Trophoblast cell (in vitro differentiated cells and primary cell): ENCODE measurements around the gene DNAJC5G. TPM values are rescaled to one million over a fixed set of nuclear protein-coding genes. Genes with fewer than 3 reads are reported as not detected.

Source experiments
- DNase-seq, 2 donors: peaks; one replicate each; pipeline ENCODE4 v3.0.0-alpha.2; 2016
- H2AFZ ChIP-seq: 2 replicates; pipeline ENCODE4 v1.6.1; 2013; ENCODE audit warnings: low read length, moderate library complexity, mild to moderate bottlenecking; ENCODE audit not compliant: insufficient read depth, poor library complexity
- H2AK5ac ChIP-seq: 2 replicates; pipeline ENCODE4 v1.6.1; 2013; ENCODE audit warnings: mild to moderate bottlenecking, low read length
- H2BK120ac ChIP-seq: 2 replicates; pipeline ENCODE4 v1.6.1; 2013; ENCODE audit warnings: low read length, mild to moderate bottlenecking, moderate library complexity; ENCODE audit not compliant: insufficient read depth, poor library complexity
- H2BK12ac ChIP-seq: 2 replicates; pipeline ENCODE4 v1.6.1; 2013; ENCODE audit warnings: mild to moderate bottlenecking, low read length, moderate library complexity
- H2BK5ac ChIP-seq: 2 replicates; pipeline ENCODE4 v1.6.1; 2013; ENCODE audit warnings: low read length, low read depth, moderate library complexity, mild to moderate bottlenecking; ENCODE audit not compliant: poor library complexity
- H3K14ac ChIP-seq: 2 replicates; pipeline ENCODE4 v1.6.1; 2013; ENCODE audit warnings: mild to moderate bottlenecking, low read length
- H3K18ac ChIP-seq: 2 replicates; pipeline ENCODE4 v1.6.1; 2013; ENCODE audit warnings: mild to moderate bottlenecking, low read length
- H3K23ac ChIP-seq: 2 replicates; pipeline ENCODE4 v1.6.1; 2013; ENCODE audit warnings: low read length
- H3K27ac ChIP-seq: 2 replicates; pipeline ENCODE4 v1.5.1; 2013; ENCODE audit warnings: low read depth, mild to moderate bottlenecking, inconsistent platforms, low read length, moderate library complexity
- H3K27me3 ChIP-seq: 2 replicates; pipeline ENCODE4 v1.6.1; 2013; ENCODE audit warnings: inconsistent platforms, mild to moderate bottlenecking, low read length, moderate library complexity; ENCODE audit not compliant: insufficient read depth
- H3K36me3 ChIP-seq, 2 experiments: 1 replicate in 1 of 2; 2 replicates in 1 of 2; pipeline ENCODE4 v1.6.1; 2013; ENCODE audit warnings: low read length in 2 of 2, mild to moderate bottlenecking in 2 of 2, moderate library complexity in 1 of 2; ENCODE audit not compliant: insufficient read depth in 2 of 2, control insufficient read depth in 1 of 2
- H3K4ac ChIP-seq: 2 replicates; pipeline ENCODE4 v1.6.1; 2013; ENCODE audit warnings: low read depth, mild to moderate bottlenecking, low read length, moderate library complexity
- H3K4me1 ChIP-seq, 2 experiments: 1 replicate in 1 of 2; 2 replicates in 1 of 2; pipeline ENCODE4 v1.6.1; 2013; ENCODE audit warnings: low read length in 2 of 2, mild to moderate bottlenecking in 2 of 2, moderate library complexity in 1 of 2; ENCODE audit not compliant: insufficient read depth in 2 of 2, control insufficient read depth in 1 of 2
- H3K4me2 ChIP-seq: 2 replicates; pipeline ENCODE4 v1.6.1; 2013; ENCODE audit warnings: inconsistent platforms, mild to moderate bottlenecking, low read length, moderate library complexity
- H3K4me3 ChIP-seq: 2 replicates; pipeline ENCODE4 v1.5.1; 2013; ENCODE audit warnings: mild to moderate bottlenecking, low read depth, low read length, inconsistent platforms
- H3K79me1 ChIP-seq: one replicate; pipeline ENCODE4 v1.6.1; 2013; ENCODE audit warnings: low read length
- H3K79me2 ChIP-seq: 2 replicates; pipeline ENCODE4 v1.6.1; 2013; ENCODE audit warnings: low read length, mild to moderate bottlenecking; ENCODE audit not compliant: control insufficient read depth, insufficient read depth, poor library complexity
- H3K9ac ChIP-seq: 2 replicates; pipeline ENCODE4 v1.6.1; 2013; ENCODE audit warnings: mild to moderate bottlenecking, low read length
- H3K9me3 ChIP-seq: 2 replicates; pipeline ENCODE4 v1.6.1; 2013; ENCODE audit warnings: low read depth, mild to moderate bottlenecking, control low read depth, inconsistent platforms, low read length; ENCODE audit not compliant: insufficient read depth
- H4K12ac ChIP-seq: 2 replicates; pipeline ENCODE4 v1.6.1; 2013; ENCODE audit warnings: low read depth, mild to moderate bottlenecking, low read length, moderate library complexity
- H4K8ac ChIP-seq: 2 replicates; pipeline ENCODE4 v1.6.1; 2013; ENCODE audit warnings: low read depth, mild to moderate bottlenecking, low read length, moderate library complexity
- H4K91ac ChIP-seq: one replicate; pipeline ENCODE4 v1.6.1; 2013; ENCODE audit warnings: low read depth, mild to moderate bottlenecking, low read length, moderate library complexity
- WGBS: extraction: QIAGEN DNeasy Blood & Tissue Kit; methylation state at CpG from one replicate; pipeline ENCODE4 v1.1.7; 2013; ENCODE audit warnings: missing lambda C conversion rate; ENCODE audit not compliant: insufficient read length, insufficient coverage; ENCODE audit errors: extremely low coverage; 5-methylcytosine and 5-hydroxymethylcytosine counted together
- polyA plus RNA-seq: library from polyadenylated mRNA; stranded (reverse); fragments of 200-250 nt; gene quantifications from 2 replicates; pipeline ENCODE4 v1.2.3, GENCODE V29; 2013

DNAJC5G gene, protein sequence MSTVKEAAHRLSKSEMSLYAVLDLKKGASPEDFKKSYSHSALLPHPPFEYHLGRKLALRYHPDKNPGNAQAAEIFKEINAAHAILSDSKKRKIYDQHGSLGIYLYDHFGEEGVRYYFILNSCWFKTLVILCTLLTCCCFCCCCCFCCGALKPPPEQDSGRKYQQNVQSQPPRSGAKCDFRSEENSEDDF
- polyA plus RNA-seq, result not detected in 2 replicates

DNA sequence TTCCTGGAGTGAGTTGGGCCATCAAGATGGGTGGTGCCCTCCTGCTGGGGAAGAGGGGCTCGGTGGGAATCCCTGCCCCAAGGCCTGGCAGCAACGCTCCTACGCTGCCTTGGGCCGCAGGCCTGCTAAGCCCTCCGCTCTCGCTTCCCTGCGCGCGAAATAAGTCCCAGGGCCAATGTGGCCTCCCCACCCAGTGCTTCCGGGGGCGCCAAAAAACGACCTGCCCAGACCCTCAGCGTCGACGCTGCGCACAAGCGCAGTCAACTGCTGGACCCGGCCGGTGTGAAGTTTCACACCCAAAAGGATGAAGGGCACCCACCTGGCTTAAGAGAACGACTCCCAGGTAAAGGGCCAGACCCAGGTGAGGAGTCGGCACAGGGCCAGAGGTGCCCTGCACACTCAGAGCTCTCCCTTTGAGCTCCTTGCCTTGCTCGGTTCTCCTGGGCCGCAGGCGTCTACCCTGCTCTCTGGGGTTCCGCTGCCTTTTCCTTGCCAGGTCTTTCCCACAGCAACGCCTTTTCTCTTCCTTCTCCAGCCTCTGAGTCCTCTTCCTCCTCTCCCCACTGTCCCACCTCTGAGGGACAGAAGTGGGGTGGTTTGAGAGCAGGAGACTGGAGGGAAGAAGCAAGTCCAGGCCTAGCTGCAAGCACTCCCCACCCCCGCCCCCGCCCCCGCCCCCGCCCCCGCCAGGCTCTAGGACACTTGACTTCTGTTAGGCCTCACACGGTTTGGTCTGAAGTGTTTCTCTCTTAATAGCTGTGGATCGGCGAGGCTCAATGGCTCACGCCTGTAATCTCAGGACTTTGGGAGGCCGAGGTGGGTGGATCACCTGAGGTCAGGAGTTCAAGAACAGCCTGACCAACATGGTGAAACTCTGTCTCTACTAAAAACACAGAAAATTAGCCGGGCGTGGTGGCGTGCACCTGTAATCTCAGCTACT is at the start of gene DNAJC5G:
Gene DNAJC5G, plus strand, starts transcription at position 223 of the 940 bp plus-strand sequence. CDS start 1,296 bp downstream, outside the sequence.
- Histone ChIP-seq H3K4me3 (no peak within 1 kb of the TSS), H4K8ac (no peak within 1 kb of the TSS), H3K14ac (no peak within 1 kb of the TSS), H2BK12ac (no peak within 1 kb of the TSS), H2BK120ac (no peak within 1 kb of the TSS), H3K36me3 (no peaks in the 10 kb centered on the region), H2AFZ (no peak within 1 kb of the TSS), H3K79me2 (no peaks in the 10 kb centered on the region), H3K9me3 (no peaks in the 10 kb centered on the region), H3K18ac (no peak within 1 kb of the TSS), H3K4ac (no peak within 1 kb of the TSS), H3K79me1 (no peaks in the 10 kb centered on the region), H2AK5ac (no peak within 1 kb of the TSS), H3K27ac (no peak within 1 kb of the TSS), H2BK5ac (no peak within 1 kb of the TSS), H3K27me3 (no peaks in the 10 kb centered on the region), H3K23ac (no peak within 1 kb of the TSS), H4K12ac (no peak within 1 kb of the TSS), H3K4me1 (no peaks in the 10 kb centered on the region), H4K91ac (no peak within 1 kb of the TSS), H3K4me2 (no peak within 1 kb of the TSS), H3K9ac (no peak within 1 kb of the TSS)
- WGBS, result no CpG with 5 or more reads among the region's 39 CpGs
- no peak for DNase-seq

DNA sequence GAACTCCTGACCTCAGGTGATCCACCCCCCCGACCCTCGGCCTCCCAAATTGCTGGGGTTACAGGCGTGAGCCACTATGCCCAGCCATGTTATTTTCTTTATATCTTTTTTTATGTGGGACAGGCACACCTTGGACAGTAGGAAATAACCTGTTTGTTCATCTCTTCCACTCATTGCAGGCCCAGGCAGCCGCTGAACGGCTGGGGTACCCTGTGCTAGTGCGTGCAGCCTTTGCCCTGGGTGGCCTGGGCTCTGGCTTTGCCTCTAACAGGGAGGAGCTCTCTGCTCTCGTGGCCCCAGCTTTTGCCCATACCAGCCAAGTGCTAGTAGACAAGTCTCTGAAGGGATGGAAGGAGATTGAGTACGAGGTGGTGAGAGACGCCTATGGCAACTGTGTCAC is 49.7 kb upstream of the DNAJC5G start:
- Histone ChIP-seq H3K4me3 (no peak overlapping the region), H4K8ac (no peak overlapping the region), H3K14ac (no peak overlapping the region), H2AFZ (no peak overlapping the region), H3K4me2 (no peak overlapping the region), H4K12ac (no peak overlapping the region), H3K23ac (no peak overlapping the region), H2AK5ac (no peak overlapping the region), H3K27me3 (no peaks in the 10 kb centered on the region), H2BK120ac (no peak overlapping the region), H3K79me1 (no peaks in the 10 kb centered on the region), H3K36me3 (peaks cover 60 to 70% of the 10 kb centered on the region in 2 experiments), H3K9me3 (no peaks in the 10 kb centered on the region), H3K27ac (no peak overlapping the region), H4K91ac (no peak overlapping the region), H3K4me1 (no peaks in the 10 kb centered on the region), H3K4ac (no peak overlapping the region), H3K79me2 (no peaks in the 10 kb centered on the region), H2BK5ac (no peak overlapping the region), H3K18ac (no peak overlapping the region), H3K9ac (no peak overlapping the region), H2BK12ac (no peak overlapping the region)
- WGBS, result no CpG with 5 or more reads among the region's 9 CpGs
- DNase-seq, result no peak

- H3K9me3 ChIP-seq, result peaks cover 1% of the 10 kb centered on the region
- no peak overlapping the region for H3K4ac ChIP-seq
- no peak for DNase-seq
- no peak overlapping the region for H4K8ac ChIP-seq
- H3K79me2 ChIP-seq, result no peaks in the 10 kb centered on the region
- H2BK5ac ChIP-seq, result no peak overlapping the region
- H2AFZ ChIP-seq, result no peak overlapping the region
- H2AK5ac ChIP-seq, result no peak overlapping the region
- no peak overlapping the region for H3K9ac ChIP-seq
- no peak overlapping the region for H4K12ac ChIP-seq
- no peaks in the 10 kb centered on the region for H3K4me1 ChIP-seq
- no peak overlapping the region for H3K27ac ChIP-seq
- no peak overlapping the region for H4K91ac ChIP-seq
- no peak overlapping the region for H2BK120ac ChIP-seq
- peaks cover 64 to 74% of the 10 kb centered on the region in 2 experiments for H3K36me3 ChIP-seq
- no peak overlapping the region for H3K23ac ChIP-seq
- no CpG with 5 or more reads among the region's 2 CpGs for WGBS
- H3K79me1 ChIP-seq, result no peaks in the 10 kb centered on the region
- no peaks in the 10 kb centered on the region for H3K27me3 ChIP-seq
- H3K18ac ChIP-seq, result no peak overlapping the region
- H2BK12ac ChIP-seq, result no peak overlapping the region
- H3K14ac ChIP-seq, result no peak overlapping the region
- H3K4me2 ChIP-seq, result no peak overlapping the region
- H3K4me3 ChIP-seq, result no peak overlapping the region
Measured at GRCh38 chr2:27227501-27227900, 47.7 kb upstream of the DNAJC5G start.

DNA sequence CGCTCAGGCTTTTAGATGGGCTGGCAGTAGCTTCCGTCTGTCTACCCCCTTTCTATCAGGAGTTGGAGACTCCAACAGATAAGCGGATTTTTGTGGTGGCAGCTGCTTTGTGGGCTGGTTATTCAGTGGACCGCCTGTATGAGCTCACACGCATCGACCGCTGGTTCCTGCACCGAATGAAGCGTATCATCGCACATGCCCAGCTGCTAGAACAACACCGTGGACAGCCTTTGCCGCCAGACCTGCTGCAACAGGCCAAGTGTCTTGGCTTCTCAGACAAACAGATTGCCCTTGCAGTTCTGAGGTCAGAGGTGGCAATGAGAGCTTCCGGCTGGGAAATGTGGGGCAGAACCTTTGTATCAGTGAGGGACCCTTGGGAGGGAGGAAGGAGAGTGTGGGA is 43.3 kb upstream of the DNAJC5G start:
- no peak overlapping the region for H3K18ac ChIP-seq
- H3K27ac ChIP-seq, result no peak overlapping the region
- no peak overlapping the region for H4K91ac ChIP-seq
- H2AFZ ChIP-seq, result no peak overlapping the region
- H3K23ac ChIP-seq, result no peak overlapping the region
- H2BK12ac ChIP-seq, result no peak overlapping the region
- H3K27me3 ChIP-seq, result no peaks in the 10 kb centered on the region
- H2AK5ac ChIP-seq, result no peak overlapping the region
- no peak overlapping the region for H3K4me2 ChIP-seq
- no peak for DNase-seq
- no peak overlapping the region for H2BK120ac ChIP-seq
- H3K4ac ChIP-seq, result no peak overlapping the region
- H4K12ac ChIP-seq, result no peak overlapping the region
- H3K9me3 ChIP-seq, result peaks cover 4% of the 10 kb centered on the region
- peaks cover 64 to 74% of the 10 kb centered on the region in 2 experiments for H3K36me3 ChIP-seq
- H4K8ac ChIP-seq, result no peak overlapping the region
- H3K14ac ChIP-seq, result no peak overlapping the region
- H3K79me1 ChIP-seq, result no peaks in the 10 kb centered on the region
- no peaks in the 10 kb centered on the region for H3K79me2 ChIP-seq
- H2BK5ac ChIP-seq, result no peak overlapping the region
- H3K4me1 ChIP-seq, result no peaks in the 10 kb centered on the region
- H3K4me3 ChIP-seq, result no peak overlapping the region
- H3K9ac ChIP-seq, result no peak overlapping the region
- WGBS, result no CpG with 5 or more reads among the region's 13 CpGs
